T-helper 17 cell (primary cell): ENCODE results near the gene PCDHGB6. TPM values are rescaled to one million over a fixed set of nuclear protein-coding genes. Genes with fewer than 3 reads are reported as not detected.
"Not testable (repeated sequence)": the region's sequence is repeated elsewhere in the genome, so short reads cannot be mapped to it uniquely, and the experiment has no call there.

ENCODE experiments used
- ATAC-seq: fragments of 150-1000 bp; cut with Tn5 transposase; 2 replicates; pipeline ENCODE4 v1.10.0; 2021; ENCODE audit warnings: mild to moderate bottlenecking, moderate library complexity
- DNase-seq, 3 donors: peaks; one replicate each; pipeline versions ENCODE4 v3.0.0 to v3.0.0-alpha.2; 2020 to 2021
- H3K9me3 ChIP-seq: one replicate; pipeline ENCODE4 v1.7.0; 2013; ENCODE audit warnings: low read length, mild to moderate bottlenecking; ENCODE audit not compliant: control insufficient read depth, poor library complexity, severe bottlenecking
- H3K27ac Mint-ChIP-seq: one replicate; pipeline ENCODE4 v1.8.0; 2022; ENCODE audit warnings: mild to moderate bottlenecking, moderate library complexity, mixed read lengths
- H3K27me3 Mint-ChIP-seq: one replicate; pipeline ENCODE4 v1.8.0; 2022; ENCODE audit warnings: mixed read lengths
- H3K36me3 Mint-ChIP-seq: one replicate; pipeline ENCODE4 v1.8.0; 2022; ENCODE audit warnings: low read depth, mixed read lengths
- H3K4me1 Mint-ChIP-seq: one replicate; pipeline ENCODE4 v1.8.0; 2022; ENCODE audit warnings: mild to moderate bottlenecking, mixed read lengths
- H3K4me3 Mint-ChIP-seq: one replicate; pipeline ENCODE4 v1.8.0; 2022; ENCODE audit warnings: mild to moderate bottlenecking, moderate library complexity, mixed read lengths
- total RNA-seq, 4 donors: library from RNA in 2 of 4; stranded (reverse) in 2 of 4; gene quantifications; one replicate each; pipeline ENCODE4 v1.2.3 and lab custom pipeline; 2022 to 2026

PCDHGB6 gene
- total RNA-seq, 2 donors from 2014 or later = 0.10 to 0.20 TPM

GRCh38 chr5:141397756-141398551 is 9.9 kb upstream of the PCDHGB6 start, which contains the start of gene PCDHGB5:
Gene PCDHGB5, plus strand, starts transcription at chr5:141397947. Its CDS starts 181 bp downstream, at chr5:141398128.
- not testable (repeated sequence) for H3K9me3 ChIP-seq, H3K36me3 Mint-ChIP-seq, DNase-seq, H3K4me1 Mint-ChIP-seq, H3K27ac Mint-ChIP-seq
- peak; percentile 83 for ATAC-seq
- H3K4me3 Mint-ChIP-seq = peak within 1 kb of the TSS; percentile 56
- peaks cover 54% of the 10 kb centered on the region for H3K27me3 Mint-ChIP-seq

- Mint-ChIP-seq H3K27ac (no peak overlapping the region), H3K27me3 (peaks cover 56% of the 10 kb centered on the region), H3K36me3 (peaks cover 5% of the 10 kb centered on the region), H3K4me1 (no peaks in the 10 kb centered on the region), H3K4me3 (no peak overlapping the region)
- DNase-seq = no peak
- H3K9me3 ChIP-seq = peaks cover 2% of the 10 kb centered on the region
- no peak for ATAC-seq
These were observed 9.2 kb upstream of the PCDHGB6 start for GRCh38 chr5:141398608-141399007.

GRCh38 chr5:141399555-141400258 is 8.1 kb upstream of the PCDHGB6 start:
- DNase-seq (no peak), ATAC-seq (no peak)
- Mint-ChIP-seq H3K27ac (peak overlapping the region; percentile 6), H3K36me3 (peaks cover 5% of the 10 kb centered on the region), H3K4me1 (no peaks in the 10 kb centered on the region), H3K4me3 (no peak overlapping the region), H3K27me3 (peaks cover 54% of the 10 kb centered on the region)
- peaks cover 4% of the 10 kb centered on the region for H3K9me3 ChIP-seq

GRCh38 chr5:141402553-141403243 is 5.1 kb upstream of the PCDHGB6 start, which contains the start of gene PCDHGA9:
Gene PCDHGA9, plus strand, starts transcription at chr5:141402778. Its CDS starts 175 bp downstream, at chr5:141402953.
- peak within 1 kb of the TSS; percentile 53 for H3K27ac Mint-ChIP-seq
- H3K9me3 ChIP-seq = peaks cover 4% of the 10 kb centered on the region
- no peak for ATAC-seq
- peak within 1 kb of the TSS; percentile 70 for H3K4me3 Mint-ChIP-seq
- no peak for DNase-seq
- H3K27me3 Mint-ChIP-seq = peaks cover 47% of the 10 kb centered on the region
- no peaks in the 10 kb centered on the region for H3K4me1 Mint-ChIP-seq
- H3K36me3 Mint-ChIP-seq = peaks cover 5% of the 10 kb centered on the region

- no peak overlapping the region for H3K27ac Mint-ChIP-seq
- H3K27me3 Mint-ChIP-seq = peaks cover 52% of the 10 kb centered on the region
- no peak overlapping the region for H3K4me3 Mint-ChIP-seq
- ATAC-seq = no peak
- peaks cover 4% of the 10 kb centered on the region for H3K9me3 ChIP-seq
- H3K36me3 Mint-ChIP-seq = peaks cover 5% of the 10 kb centered on the region
- no peaks in the 10 kb centered on the region for H3K4me1 Mint-ChIP-seq
- DNase-seq = no peak
These were observed 4.4 kb upstream of the PCDHGB6 start for GRCh38 chr5:141403387-141403786.

GRCh38 chr5:141409598-141410306 is 1.9 kb downstream of the PCDHGB6 start:
- peaks cover 5% of the 10 kb centered on the region for H3K9me3 ChIP-seq
- H3K27me3 Mint-ChIP-seq = peaks cover 45% of the 10 kb centered on the region

GRCh38 chr5:141411575-141411974 is 3.8 kb downstream of the PCDHGB6 start:
- no peak overlapping the region for H3K27ac Mint-ChIP-seq
- peaks cover 48% of the 10 kb centered on the region for H3K27me3 Mint-ChIP-seq
- DNase-seq = no peak
- H3K9me3 ChIP-seq = peaks cover 5% of the 10 kb centered on the region
- no peak overlapping the region for H3K4me3 Mint-ChIP-seq
- H3K4me1 Mint-ChIP-seq = peaks cover 3% of the 10 kb centered on the region
- H3K36me3 Mint-ChIP-seq = peaks cover 5% of the 10 kb centered on the region
- ATAC-seq = no peak

More at GRCh38 chr5:141409598-141410306, 1.9 kb downstream of the PCDHGB6 start:
- Mint-ChIP-seq H3K27ac (no peak overlapping the region), H3K4me3 (no peak overlapping the region), H3K36me3 (peaks cover 5% of the 10 kb centered on the region), H3K4me1 (peaks cover 3% of the 10 kb centered on the region)
- ATAC-seq (no peak), DNase-seq (no peak)

- ATAC-seq (peak; percentile 85), DNase-seq (peak in 2 of 3 donors; percentile 28 to 29)
- Mint-ChIP-seq H3K36me3 (peaks cover 7% of the 10 kb centered on the region), H3K27me3 (peaks cover 55% of the 10 kb centered on the region), H3K27ac (peak within 1 kb of the TSS; percentile 17), H3K4me3 (peak within 1 kb of the TSS; percentile 86), H3K4me1 (peaks cover 3% of the 10 kb centered on the region)
- H3K9me3 ChIP-seq = peaks cover 5% of the 10 kb centered on the region
These were observed 5.2 kb downstream of the PCDHGB6 start, which contains the start of gene PCDHGA10 for GRCh38 chr5:141412854-141413539. Gene PCDHGA10, plus strand, starts transcription at chr5:141412987. Its CDS starts 189 bp downstream, at chr5:141413176.

GRCh38 chr5:141413540-141414069 is 5.8 kb downstream of the PCDHGB6 start:
- DNase-seq = no peak
- ATAC-seq = no peak
- H3K9me3 ChIP-seq = peaks cover 5% of the 10 kb centered on the region
- Mint-ChIP-seq H3K27me3 (peaks cover 57% of the 10 kb centered on the region), H3K36me3 (peaks cover 8% of the 10 kb centered on the region), H3K4me1 (peaks cover 3% of the 10 kb centered on the region), H3K27ac (peak overlapping the region; percentile 17), H3K4me3 (peak overlapping the region; percentile 86)

- not testable (repeated sequence) for DNase-seq, H3K9me3 ChIP-seq, H3K4me1 Mint-ChIP-seq, ATAC-seq, H3K36me3 Mint-ChIP-seq, H3K27ac Mint-ChIP-seq
- H3K27me3 Mint-ChIP-seq = peaks cover 56% of the 10 kb centered on the region
- peak overlapping the region; percentile 19 for H3K4me3 Mint-ChIP-seq
These were observed 6.9 kb downstream of the PCDHGB6 start for GRCh38 chr5:141414548-141415274.

- H3K9me3 ChIP-seq, H3K36me3 Mint-ChIP-seq, ATAC-seq, H3K4me1 Mint-ChIP-seq, DNase-seq: not testable (repeated sequence)
- Mint-ChIP-seq H3K4me3 (peak overlapping the region; percentile 19), H3K27me3 (peaks cover 57% of the 10 kb centered on the region), H3K27ac (peak overlapping the region; percentile 2)
These were observed 7.4 kb downstream of the PCDHGB6 start for GRCh38 chr5:141415275-141415618.
